NB4 (cell line): ENCODE measurements around the gene CDH22.

ENCODE experiments used
- CTCF ChIP-seq: IDR thresholded peaks from one replicate; pipeline ENCODE4 v1.5.1; 2012; ENCODE audit warnings: low read depth, low read length
- MAX ChIP-seq: IDR thresholded peaks from 2 replicates; pipeline ENCODE4 v1.6.1; 2011; ENCODE audit warnings: low read depth, low read length
- MYC ChIP-seq: IDR thresholded peaks from 2 replicates; pipeline ENCODE4 v1.6.1; 2011; ENCODE audit warnings: low read depth, low read length
- POLR2A ChIP-seq: IDR thresholded peaks from 2 replicates; pipeline ENCODE4 v1.6.1; 2011; ENCODE audit warnings: mild to moderate bottlenecking; ENCODE audit not compliant: insufficient read length; ENCODE audit errors: extremely low read depth

- TF ChIP-seq CTCF: no peak
- no peak for TF ChIP-seq POLR2A
- no peak for TF ChIP-seq MAX
- TF ChIP-seq MYC: no peak
These were observed 97.5 kb downstream of the CDH22 start for GRCh38 chr20:46210672-46211330.
